Fibroblast of pulmonary artery (primary cell): ENCODE measurements around the gene PPP4R2.

ENCODE experiments used
- DNase-seq: peaks from one replicate; pipeline ENCODE4 v3.0.0-alpha.2; 2010; ENCODE audit warnings: low read depth
- H3K4me3 ChIP-seq: replicated peaks from 2 replicates; pipeline ENCODE4 v1.5.1; 2011; ENCODE audit warnings: low read depth, mild to moderate bottlenecking, control low read depth, low read length, moderate library complexity
- TF ChIP-seq, protein P1 (sequence below): IDR thresholded peaks from 2 replicates; pipeline ENCODE4 v1.5.1; 2011; ENCODE audit warnings: mild to moderate bottlenecking, control low read depth, low read length, inconsistent platforms; ENCODE audit errors: missing control alignments

The PPP4R2 gene

DNA sequence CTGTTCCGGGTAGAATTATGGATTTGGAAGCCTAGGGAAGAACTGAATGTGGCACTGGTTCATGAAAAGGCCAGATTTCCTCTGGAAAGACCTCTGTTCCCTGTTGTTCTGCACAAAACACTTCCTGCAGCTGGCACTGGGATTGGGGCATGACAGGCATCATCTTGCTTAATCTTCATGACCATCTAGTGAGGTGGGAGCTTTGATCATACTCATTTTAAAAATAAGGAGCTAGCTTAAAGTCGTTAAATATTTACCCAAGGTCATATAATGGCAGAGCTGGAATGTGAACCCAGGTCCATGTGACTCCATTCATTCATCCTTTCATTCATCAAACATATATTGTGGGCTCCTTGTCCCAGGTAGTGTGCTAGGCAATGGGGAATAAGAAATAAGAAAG lies 105.3 kb downstream of the PPP4R2 start:
- TF ChIP-seq, protein P1, sequence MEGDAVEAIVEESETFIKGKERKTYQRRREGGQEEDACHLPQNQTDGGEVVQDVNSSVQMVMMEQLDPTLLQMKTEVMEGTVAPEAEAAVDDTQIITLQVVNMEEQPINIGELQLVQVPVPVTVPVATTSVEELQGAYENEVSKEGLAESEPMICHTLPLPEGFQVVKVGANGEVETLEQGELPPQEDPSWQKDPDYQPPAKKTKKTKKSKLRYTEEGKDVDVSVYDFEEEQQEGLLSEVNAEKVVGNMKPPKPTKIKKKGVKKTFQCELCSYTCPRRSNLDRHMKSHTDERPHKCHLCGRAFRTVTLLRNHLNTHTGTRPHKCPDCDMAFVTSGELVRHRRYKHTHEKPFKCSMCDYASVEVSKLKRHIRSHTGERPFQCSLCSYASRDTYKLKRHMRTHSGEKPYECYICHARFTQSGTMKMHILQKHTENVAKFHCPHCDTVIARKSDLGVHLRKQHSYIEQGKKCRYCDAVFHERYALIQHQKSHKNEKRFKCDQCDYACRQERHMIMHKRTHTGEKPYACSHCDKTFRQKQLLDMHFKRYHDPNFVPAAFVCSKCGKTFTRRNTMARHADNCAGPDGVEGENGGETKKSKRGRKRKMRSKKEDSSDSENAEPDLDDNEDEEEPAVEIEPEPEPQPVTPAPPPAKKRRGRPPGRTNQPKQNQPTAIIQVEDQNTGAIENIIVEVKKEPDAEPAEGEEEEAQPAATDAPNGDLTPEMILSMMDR: no peak
- no peak for DNase-seq

DNA sequence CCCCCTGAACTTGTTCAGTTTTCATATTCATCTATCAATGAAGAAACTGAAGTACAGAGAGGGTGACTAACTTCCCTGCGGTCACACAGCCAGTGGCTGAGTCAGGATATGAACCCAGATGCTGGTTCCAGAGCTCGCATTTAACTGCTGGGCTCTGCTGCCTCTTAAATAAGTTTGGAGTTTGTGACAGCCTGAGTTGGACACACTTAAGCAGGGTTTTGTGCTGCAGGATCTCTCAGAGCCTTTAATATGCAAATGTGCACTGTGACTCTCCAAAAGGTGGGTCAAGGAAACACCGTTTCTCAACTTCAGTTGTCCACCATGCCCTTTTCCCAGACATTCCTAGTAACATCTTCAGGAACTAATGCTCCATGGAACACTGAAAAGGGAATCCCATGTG lies 110.6 kb downstream of the PPP4R2 start:
- TF ChIP-seq, protein P1: no peak
- DNase-seq: no peak

More for the DNA sequence above, 105.3 kb downstream of the PPP4R2 start:
- H3K4me3 ChIP-seq: no peak overlapping the region

DNA sequence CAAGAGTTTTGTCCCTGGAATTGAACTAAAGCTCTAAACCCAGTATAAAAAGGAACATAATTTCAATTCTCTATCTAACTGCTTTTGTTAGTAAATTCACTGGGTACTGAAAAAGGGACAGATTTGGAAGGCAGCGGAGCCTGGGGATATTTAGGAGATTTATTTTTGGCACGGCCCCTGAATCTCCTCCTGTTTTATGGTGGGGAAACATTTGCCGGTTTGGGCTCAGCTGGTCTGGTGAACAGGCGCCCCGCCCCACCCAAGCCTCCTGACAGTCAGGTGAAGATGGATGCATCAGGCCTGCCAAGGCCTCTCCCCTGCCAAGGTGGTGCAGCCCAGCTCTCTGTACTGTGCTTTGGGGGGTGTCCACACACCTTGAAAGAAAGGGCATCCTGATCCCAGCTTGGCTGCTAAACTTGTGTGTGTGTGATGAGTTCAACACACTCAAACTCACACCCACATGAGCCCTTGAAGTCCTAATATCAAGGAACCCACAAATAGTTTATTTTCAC lies 111.1 kb downstream of the PPP4R2 start:
- no peak for DNase-seq
- no peak overlapping the region for H3K4me3 ChIP-seq

More for the DNA sequence above, 110.6 kb downstream of the PPP4R2 start:
- H3K4me3 ChIP-seq: no peak overlapping the region

DNA sequence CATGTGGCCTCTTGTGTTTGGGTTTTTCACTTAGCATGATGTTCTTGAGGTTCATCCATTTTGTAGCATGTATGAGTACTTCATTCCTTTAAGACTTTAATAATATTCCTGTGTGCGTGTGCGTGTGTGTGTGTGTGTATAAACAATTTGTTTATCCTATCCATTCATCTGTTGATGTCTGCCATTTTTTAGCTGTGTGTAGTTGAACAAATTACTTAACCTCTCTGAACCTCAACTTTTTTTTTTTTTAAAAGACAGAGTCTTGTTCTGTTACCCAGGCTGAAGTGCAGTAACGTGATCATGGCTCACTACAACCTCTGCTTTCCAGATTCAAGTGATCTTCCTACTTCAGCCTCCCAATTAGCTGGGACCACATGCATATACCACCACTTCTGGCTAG lies 112.1 kb downstream of the PPP4R2 start:
- no peak for DNase-seq
- no peak overlapping the region for H3K4me3 ChIP-seq
- TF ChIP-seq, protein P1: no peak

More for the DNA sequence above, 111.1 kb downstream of the PPP4R2 start:
- TF ChIP-seq, protein P1: no peak

DNA sequence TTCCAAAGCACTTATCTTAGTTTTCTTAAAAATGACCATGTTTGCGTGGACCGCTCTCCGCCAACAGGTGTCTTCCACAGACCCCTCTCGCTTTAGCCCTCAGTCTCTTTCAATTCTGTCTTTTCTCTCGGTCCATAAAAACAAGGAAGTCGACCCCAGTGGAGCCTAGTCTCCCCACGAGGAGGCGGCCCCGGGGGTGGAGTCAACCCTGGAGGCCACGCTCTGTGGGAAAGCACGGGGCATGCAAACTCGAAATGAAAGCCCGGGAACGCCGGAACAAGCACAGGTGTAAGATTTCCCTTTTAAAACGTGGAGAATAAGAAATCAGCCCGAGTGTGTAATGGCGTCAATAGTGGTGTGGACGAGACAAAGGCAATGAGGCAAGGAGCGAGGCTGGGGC lies 113.9 kb downstream of the PPP4R2 start:
- TF ChIP-seq, protein P1: no peak
- DNase-seq: no peak
- no peak overlapping the region for H3K4me3 ChIP-seq

DNA sequence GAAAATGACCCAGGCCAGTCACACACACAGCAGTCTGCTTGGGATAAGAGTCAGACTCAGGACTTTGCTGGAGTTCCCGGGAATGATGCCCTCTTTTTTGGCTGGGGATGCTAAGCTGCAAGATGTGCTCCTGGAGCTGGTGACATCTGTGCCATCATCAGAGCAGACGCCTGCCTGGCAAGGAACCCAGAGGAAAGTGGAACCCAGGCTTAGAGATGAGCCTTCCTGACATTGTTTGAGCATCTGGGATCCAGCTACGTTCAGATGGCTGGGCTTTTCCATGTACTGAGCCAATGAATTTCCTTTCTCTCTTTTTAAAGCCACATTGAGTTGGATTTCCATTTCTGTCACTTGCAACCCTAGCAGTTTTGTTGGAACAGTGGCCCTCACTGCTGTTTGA lies 118.1 kb downstream of the PPP4R2 start:
- TF ChIP-seq, protein P1: no peak
- DNase-seq: no peak
- H3K4me3 ChIP-seq: no peak overlapping the region

DNA sequence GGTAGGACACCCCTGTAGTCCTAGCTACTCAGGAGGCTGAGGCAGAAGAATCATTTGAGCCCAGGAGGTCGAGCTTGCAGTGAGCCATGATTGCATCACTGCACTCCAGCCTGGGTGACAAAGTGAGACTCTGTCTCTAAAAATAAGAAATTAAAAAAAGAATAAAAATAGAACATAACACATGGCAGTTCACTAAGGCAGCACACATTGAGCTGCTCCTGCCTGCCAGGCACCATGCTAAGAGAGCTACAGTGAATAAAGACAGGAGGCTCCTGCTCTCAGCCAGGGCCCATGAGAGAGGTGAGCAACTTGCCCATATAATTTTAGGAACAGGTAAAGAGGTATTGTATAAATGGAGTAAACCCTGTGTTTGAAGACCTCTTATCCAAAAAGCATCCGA lies 119.2 kb downstream of the PPP4R2 start:
- DNase-seq: no peak
- H3K4me3 ChIP-seq: no peak overlapping the region
- TF ChIP-seq, protein P1: no peak
